ENCODE data around the gene GRK7. TPM values are rescaled to one million over a fixed set of nuclear protein-coding genes. Genes with fewer than 3 reads are reported as not detected.

GRK7 gene
- not detected for polyA plus RNA-seq (2012; ENCODE audit: insufficient read depth, insufficient read length)

- no peak for DNase-seq (ENCODE audit: low read depth, low spot score)
- H3K4me3 ChIP-seq (ENCODE audit: low read length), result no peak within 1 kb of the TSS
Measured at GRCh38 chr3:141763088-141763750, at the start of gene GRK7. Gene GRK7 (plus strand): TSS chr3:141763408. CDS start chr3:141778285, 14,877 bp downstream.

GRCh38 chr3:141714671-141715070 lies 48.5 kb upstream of the GRK7 start:
- no peak overlapping the region for H3K4me3 ChIP-seq (ENCODE audit: low read length)

GRCh38 chr3:141722081-141722480 lies 41.1 kb upstream of the GRK7 start:
- no peak for DNase-seq (ENCODE audit: low read depth, low spot score)
- no peak overlapping the region for H3K4me3 ChIP-seq (ENCODE audit: low read length)

More at GRCh38 chr3:141714671-141715070, 48.5 kb upstream of the GRK7 start:
- DNase-seq (ENCODE audit: low read depth, low spot score), result no peak

- DNase-seq (ENCODE audit: low read depth, low spot score), result no peak
Measured at GRCh38 chr3:141722648-141723047, 40.6 kb upstream of the GRK7 start.

GRCh38 chr3:141723255-141723654 lies 40.0 kb upstream of the GRK7 start:
- no peak for DNase-seq (ENCODE audit: low read depth, low spot score)
- H3K4me3 ChIP-seq (ENCODE audit: low read length), result no peak overlapping the region

More at GRCh38 chr3:141722648-141723047, 40.6 kb upstream of the GRK7 start:
- H3K4me3 ChIP-seq (ENCODE audit: low read length), result no peak overlapping the region

GRCh38 chr3:141724186-141724585 lies 39.0 kb upstream of the GRK7 start:
- H3K4me3 ChIP-seq (ENCODE audit: low read length), result no peak overlapping the region
- no peak for DNase-seq (ENCODE audit: low read depth, low spot score)

- DNase-seq (ENCODE audit: low read depth, low spot score), result no peak
- no peak overlapping the region for H3K4me3 ChIP-seq (ENCODE audit: low read length)
Measured at GRCh38 chr3:141725036-141725435, 38.2 kb upstream of the GRK7 start.

- no peak overlapping the region for H3K4me3 ChIP-seq (ENCODE audit: low read length)
- DNase-seq (ENCODE audit: low read depth, low spot score), result no peak
Measured at GRCh38 chr3:141726483-141726882, 36.7 kb upstream of the GRK7 start.

- no peak overlapping the region for H3K4me3 ChIP-seq (ENCODE audit: low read length)
- no peak for DNase-seq (ENCODE audit: low read depth, low spot score)
Measured at GRCh38 chr3:141728355-141728892, 34.8 kb upstream of the GRK7 start.

- no peak overlapping the region for H3K4me3 ChIP-seq (ENCODE audit: low read length)
- DNase-seq (ENCODE audit: low read depth, low spot score), result no peak
Measured at GRCh38 chr3:141729240-141729639, 34.0 kb upstream of the GRK7 start.

- no peak overlapping the region for H3K4me3 ChIP-seq (ENCODE audit: low read length)
- no peak for DNase-seq (ENCODE audit: low read depth, low spot score)
Measured at GRCh38 chr3:141735176-141735575, 28.0 kb upstream of the GRK7 start.

- no peak for DNase-seq (ENCODE audit: low read depth, low spot score)
- no peak overlapping the region for H3K4me3 ChIP-seq (ENCODE audit: low read length)
Measured at GRCh38 chr3:141735770-141736465, 27.3 kb upstream of the GRK7 start.

- DNase-seq (ENCODE audit: low read depth, low spot score), result no peak
- H3K4me3 ChIP-seq (ENCODE audit: low read length), result no peak overlapping the region
Measured at GRCh38 chr3:141737093-141737492, 26.1 kb upstream of the GRK7 start.

GRCh38 chr3:141737678-141738021 lies 25.6 kb upstream of the GRK7 start:
- H3K4me3 ChIP-seq (ENCODE audit: low read length), result peak overlapping the region; percentile 51
- DNase-seq (ENCODE audit: low read depth, low spot score), result no peak

GRCh38 chr3:141738022-141738890 lies 25.0 kb upstream of the GRK7 start, which contains the start of gene RNF7:
Gene RNF7 (plus strand): TSS chr3:141738298. CDS start chr3:141738342, 44 bp downstream.
- peak; percentile 95 for DNase-seq (ENCODE audit: low read depth, low spot score)

GRCh38 chr3:141738891-141739363 lies 24.3 kb upstream of the GRK7 start:
- peak overlapping the region; percentile 95 for H3K4me3 ChIP-seq (ENCODE audit: low read length)
- DNase-seq (ENCODE audit: low read depth, low spot score), result peak; percentile 46

More at GRCh38 chr3:141738022-141738890, 25.0 kb upstream of the GRK7 start, which contains the start of gene RNF7:
- H3K4me3 ChIP-seq (ENCODE audit: low read length), result peak within 1 kb of the TSS; percentile 95

- no peak for DNase-seq (ENCODE audit: low read depth, low spot score)
- peak overlapping the region; percentile 95 for H3K4me3 ChIP-seq (ENCODE audit: low read length)
Measured at GRCh38 chr3:141739731-141740130, 23.5 kb upstream of the GRK7 start.

GRCh38 chr3:141740349-141740748 lies 22.9 kb upstream of the GRK7 start:
- no peak for DNase-seq (ENCODE audit: low read depth, low spot score)
- H3K4me3 ChIP-seq (ENCODE audit: low read length), result no peak overlapping the region

GRCh38 chr3:141743305-141743704 lies 19.9 kb upstream of the GRK7 start:
- no peak overlapping the region for H3K4me3 ChIP-seq (ENCODE audit: low read length)

More at GRCh38 chr3:141743305-141743704, 19.9 kb upstream of the GRK7 start:
- no peak for DNase-seq (ENCODE audit: low read depth, low spot score)
